Activated CD8-positive, alpha-beta T cell treated with anti-CD3 and anti-CD28 coated beads for 36 hours (primary cell): ENCODE data around the gene CCDC63. TPM values are rescaled to one million over a fixed set of nuclear protein-coding genes. Genes with fewer than 3 reads are reported as not detected.

Experiments
- ATAC-seq: fragments of 200-7000 bp; cut with Tn5 transposase; one replicate; pipeline ENCODE4 v1.10.0; 2021; ENCODE audit warnings: mild to moderate bottlenecking, moderate library complexity
- CTCF ChIA-PET: fragments of 350-600 bp; sonication (Branson Sonifier 250); formaldehyde crosslinking; loops from one replicate; lab custom pipeline; 2021; ENCODE audit warnings: antibody characterized with exemption; lab: Charles Lee
- POLR2A ChIA-PET: fragments of 350-600 bp; sonication (Branson Sonifier 250); formaldehyde crosslinking; loops from one replicate; lab custom pipeline; 2021; ENCODE audit warnings: antibody characterized with exemption; lab: Charles Lee
- DNase-seq: peaks from one replicate; pipeline ENCODE4 v3.0.0-alpha.2; 2020
- H3K27ac Mint-ChIP-seq: one replicate; pipeline ENCODE4 v1.8.0; 2021; ENCODE audit warnings: mild to moderate bottlenecking, mixed read lengths
- H3K27me3 Mint-ChIP-seq: one replicate; pipeline ENCODE4 v1.8.0; 2021; ENCODE audit warnings: mixed read lengths
- H3K36me3 Mint-ChIP-seq: one replicate; pipeline ENCODE4 v1.8.0; 2021; ENCODE audit warnings: low read depth, mixed read lengths
- H3K4me1 Mint-ChIP-seq: one replicate; pipeline ENCODE4 v1.8.0; 2021; ENCODE audit warnings: low read depth, mixed read lengths
- H3K4me3 Mint-ChIP-seq: one replicate; pipeline ENCODE4 v1.8.0; 2021; ENCODE audit warnings: mild to moderate bottlenecking, moderate library complexity, mixed read lengths
- H3K9me3 Mint-ChIP-seq: one replicate; pipeline ENCODE4 v1.8.0; 2021; ENCODE audit warnings: mixed read lengths
- CTCF ChIP-seq: fragments of 200-600 bp; IDR thresholded peaks from one replicate; pipeline ENCODE4 v1.8.0; 2022; ENCODE audit warnings: antibody characterized with exemption, mild to moderate bottlenecking
- intact Hi-C: fragments of 100-400 bp; cut with micrococcal nuclease; formaldehyde crosslinking; loops from one replicate; pipeline ENCODE4 v1.10.0; 2022
- total RNA-seq, 2 experiments: library from RNA; stranded (reverse); gene quantifications; one replicate each; pipeline ENCODE4 v1.2.3, GENCODE V29; 2021

CCDC63 gene
- total RNA-seq, 2 experiments from 2014 or later, result not detected

GRCh38 chr12:110888256-110888991 is 41.6 kb downstream of the CCDC63 start:
- POLR2A ChIA-PET, result no interaction called here
- H3K27ac Mint-ChIP-seq, result no peak overlapping the region
- H3K4me1 Mint-ChIP-seq, result peaks cover 4% of the 10 kb centered on the region
- H3K4me3 Mint-ChIP-seq, result peak overlapping the region; percentile 81
- peak; percentile 53 for TF ChIP-seq CTCF
- ATAC-seq (no peak), DNase-seq (no peak)
- intact Hi-C loops, result no loop called here
- H3K27me3 Mint-ChIP-seq, result no peaks in the 10 kb centered on the region
- H3K9me3 Mint-ChIP-seq, result no peaks in the 10 kb centered on the region
- CTCF ChIA-PET, result interaction anchor here (0.6 to 2.6 kb wide), 37 partner anchors 8 to 621 kb away, joined by 3 to 16 read pairs (median 4); partner anchors contain the start of gene CCDC63
- no peaks in the 10 kb centered on the region for H3K36me3 Mint-ChIP-seq

- no peak for TF ChIP-seq CTCF
- Mint-ChIP-seq H3K4me3 (no peak overlapping the region), H3K36me3 (no peaks in the 10 kb centered on the region), H3K4me1 (peaks cover 6% of the 10 kb centered on the region), H3K27me3 (peaks cover 3% of the 10 kb centered on the region), H3K27ac (no peak overlapping the region), H3K9me3 (no peaks in the 10 kb centered on the region)
- ATAC-seq (no peak), DNase-seq (no peak)
- POLR2A ChIA-PET, result no interaction called here
- CTCF ChIA-PET, result interaction anchor here (0.6 to 2.6 kb wide), 3 partner anchors 63 to 375 kb away, joined by 3 to 16 read pairs (median 12); no protein-coding TSS in a partner anchor
- intact Hi-C loops, result no loop called here
Observed at GRCh38 chr12:110889361-110889760, 42.6 kb downstream of the CCDC63 start.

- Mint-ChIP-seq H3K4me1 (peaks cover 4% of the 10 kb centered on the region), H3K4me3 (no peak overlapping the region), H3K27ac (no peak overlapping the region), H3K9me3 (no peaks in the 10 kb centered on the region), H3K36me3 (no peaks in the 10 kb centered on the region), H3K27me3 (peaks cover 9% of the 10 kb centered on the region)
- ATAC-seq (no peak), DNase-seq (no peak)
- ChIA-PET POLR2A (interaction anchor here (0.6 to 1.3 kb wide), 3 partner anchors 10 to 704 kb away, joined by 3 read pairs; no protein-coding TSS in a partner anchor), CTCF (interaction anchor here (0.8 to 3.0 kb wide), 18 partner anchors 8 to 419 kb away, joined by 3 to 11 read pairs (median 4); no protein-coding TSS in a partner anchor)
- intact Hi-C loops, result no loop called here
- TF ChIP-seq CTCF, result no peak
Observed at GRCh38 chr12:110893956-110894355, 47.2 kb downstream of the CCDC63 start.

- CTCF ChIA-PET, result interaction anchor here (1.0 to 1.1 kb wide), 2 partner anchors 9 to 416 kb away, joined by 3 to 6 read pairs; no protein-coding TSS in a partner anchor
- peaks cover 4% of the 10 kb centered on the region for H3K4me1 Mint-ChIP-seq
- no peak overlapping the region for H3K27ac Mint-ChIP-seq
- DNase-seq, result no peak
- no peaks in the 10 kb centered on the region for H3K36me3 Mint-ChIP-seq
- H3K4me3 Mint-ChIP-seq, result no peak overlapping the region
- no peaks in the 10 kb centered on the region for H3K9me3 Mint-ChIP-seq
- peaks cover 9% of the 10 kb centered on the region for H3K27me3 Mint-ChIP-seq
- no peak for ATAC-seq
- intact Hi-C loops, result no loop called here
- no peak for TF ChIP-seq CTCF
- POLR2A ChIA-PET, result no interaction called here
Observed at GRCh38 chr12:110896559-110896958, 49.8 kb downstream of the CCDC63 start.

GRCh38 chr12:110901401-110901800 is 54.6 kb downstream of the CCDC63 start:
- no peak for ATAC-seq
- TF ChIP-seq CTCF, result no peak
- H3K4me1 Mint-ChIP-seq, result no peaks in the 10 kb centered on the region
- DNase-seq, result no peak
- ChIA-PET CTCF (no interaction called here), POLR2A (no interaction called here)
- no peak overlapping the region for H3K27ac Mint-ChIP-seq
- H3K4me3 Mint-ChIP-seq, result no peak overlapping the region
- H3K9me3 Mint-ChIP-seq, result no peaks in the 10 kb centered on the region
- H3K36me3 Mint-ChIP-seq, result no peaks in the 10 kb centered on the region
- H3K27me3 Mint-ChIP-seq, result peaks cover 3% of the 10 kb centered on the region
- intact Hi-C loops, result no loop called here
